GM23248 (cell line): Measurements from ENCODE around the gene RALY.

Experiments used
- EZH2 ChIP-seq: fragments of 200-600 bp; sonication (generic); IDR thresholded peaks from 2 replicates; pipeline ENCODE4 v1.6.1; 2018; ENCODE audit warnings: antibody characterized with exemption, mild to moderate bottlenecking; ENCODE audit not compliant: insufficient read depth, poor library complexity, severe bottlenecking
- EZH2phosphoT487 ChIP-seq: fragments of 200-600 bp; sonication (generic); IDR thresholded peaks from 2 replicates; pipeline ENCODE4 v1.6.1; 2018; ENCODE audit warnings: antibody characterized with exemption, moderate library complexity, mild to moderate bottlenecking, low read depth; ENCODE audit not compliant: insufficient read depth

DNA sequence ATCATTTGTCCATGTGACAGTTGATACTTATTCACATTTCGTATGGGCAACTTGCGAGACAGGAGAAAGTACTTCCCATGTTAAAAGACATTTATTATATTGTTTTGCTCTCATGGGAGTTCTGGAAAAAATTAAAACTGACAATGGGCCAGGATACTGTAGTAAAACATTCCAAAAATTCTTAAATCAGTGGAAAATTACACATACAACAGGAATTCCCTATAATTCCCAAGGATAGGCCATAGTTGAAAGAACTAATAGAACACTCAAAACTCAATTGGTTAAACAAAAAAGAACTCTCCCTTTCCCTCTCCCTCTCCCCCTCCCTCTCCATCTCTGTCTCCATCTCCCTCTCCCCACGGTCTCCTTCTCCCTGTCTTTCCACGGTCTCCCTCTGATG lies 137.8 kb downstream of the RALY start:
- TF ChIP-seq EZH2phosphoT487, result no peak
- no peak for TF ChIP-seq EZH2
